Stimulated activated CD8-positive, alpha-beta memory T cell treated with anti-CD3 and anti-CD28 coated beads, Interleukin-7, amount 100 ng/mL, for 24 hours (primary cell): ENCODE data around the gene SCP2.
"Not testable (repeated sequence)": the region's sequence is repeated elsewhere in the genome, so short reads cannot be mapped to it uniquely, and the experiment has no call there.

Source experiments
- DNase-seq: peaks from one replicate; pipeline ENCODE4 v3.0.0-alpha.2; 2020; ENCODE audit warnings: low read depth

SCP2 gene

GRCh38 chr1:52917156-52917555 is 9.9 kb upstream of the SCP2 start:
- no peak for DNase-seq

- no peak for DNase-seq
Measured at GRCh38 chr1:52917581-52917980, 9.5 kb upstream of the SCP2 start.

DNA sequence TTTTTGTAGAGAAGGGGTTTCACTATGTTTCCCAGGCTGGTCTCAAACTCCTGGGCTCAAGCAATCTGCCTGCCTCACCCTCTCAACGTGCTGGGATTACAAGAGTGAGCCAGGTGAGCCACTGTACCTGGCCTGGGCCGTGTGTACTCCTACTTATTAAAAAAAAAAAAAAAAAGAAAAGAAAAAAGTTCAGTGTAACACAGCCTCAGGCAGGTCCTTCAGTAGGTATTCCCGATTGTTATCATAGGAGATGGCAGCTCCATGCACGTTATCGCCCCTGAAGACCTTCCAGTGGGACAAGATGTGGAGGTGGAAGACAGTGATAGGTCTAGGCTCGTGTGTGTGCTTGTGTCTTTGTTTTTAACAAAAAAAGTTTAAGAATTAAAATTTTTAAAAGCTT is 8.9 kb upstream of the SCP2 start:
- DNase-seq = no peak

DNA sequence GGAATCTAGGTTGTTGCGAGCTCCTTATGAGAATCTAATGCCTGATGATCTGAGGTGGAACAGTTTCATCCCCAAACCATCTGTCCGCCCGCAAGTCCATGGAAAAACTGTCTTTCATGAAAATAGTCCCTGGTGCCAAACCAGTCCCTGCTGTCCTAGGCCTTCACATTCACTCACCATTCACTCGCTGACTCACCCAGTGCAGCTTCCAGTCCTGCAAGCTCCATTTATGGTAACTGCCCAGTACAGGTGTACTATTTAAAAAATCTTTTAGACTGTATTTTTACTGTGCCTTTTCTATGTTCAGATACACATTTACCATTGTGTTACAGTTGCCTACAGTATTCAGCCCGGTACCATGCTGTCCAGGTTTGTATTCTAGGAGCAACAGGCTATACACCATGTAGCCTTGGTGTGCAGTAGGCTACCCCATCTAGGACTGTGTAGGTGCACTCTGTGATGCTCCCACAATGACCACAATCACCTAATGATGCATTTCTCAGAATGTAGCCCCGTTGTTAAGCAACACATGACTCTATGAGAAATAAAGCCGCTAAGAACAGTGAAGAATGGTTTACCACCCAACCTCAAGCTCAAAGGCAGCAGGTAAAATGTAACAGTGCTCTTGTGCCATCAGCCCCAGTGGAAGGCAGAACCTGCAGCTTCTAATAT is 7.9 kb upstream of the SCP2 start:
- no peak for DNase-seq

- DNase-seq = no peak
Measured at GRCh38 chr1:52919723-52920483, 7.2 kb upstream of the SCP2 start.

DNA sequence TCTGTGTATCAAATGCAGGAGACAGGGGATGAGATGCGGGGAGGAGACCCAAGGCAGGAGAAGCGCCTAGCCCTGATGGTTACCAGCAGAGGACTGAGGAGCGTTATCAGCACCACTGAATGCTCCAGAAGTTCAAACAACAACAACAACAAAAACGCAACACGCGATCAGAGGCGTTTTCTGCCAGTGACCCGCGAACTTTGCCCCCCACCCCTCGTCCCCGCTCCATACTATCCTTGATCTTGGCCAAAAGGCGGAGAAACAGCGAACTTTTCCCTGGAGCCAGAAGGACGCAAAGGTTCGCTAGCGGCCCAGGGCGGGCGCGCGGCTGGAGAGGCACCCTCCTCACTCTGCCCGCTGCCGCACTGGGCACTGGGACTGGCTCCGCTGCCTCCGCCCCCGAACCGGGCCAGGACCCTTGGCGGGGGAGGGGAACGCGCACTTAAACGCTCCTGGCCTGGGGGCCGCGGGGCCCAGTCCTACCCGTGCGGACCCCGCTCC is 6.2 kb upstream of the SCP2 start:
- no peak for DNase-seq

DNA sequence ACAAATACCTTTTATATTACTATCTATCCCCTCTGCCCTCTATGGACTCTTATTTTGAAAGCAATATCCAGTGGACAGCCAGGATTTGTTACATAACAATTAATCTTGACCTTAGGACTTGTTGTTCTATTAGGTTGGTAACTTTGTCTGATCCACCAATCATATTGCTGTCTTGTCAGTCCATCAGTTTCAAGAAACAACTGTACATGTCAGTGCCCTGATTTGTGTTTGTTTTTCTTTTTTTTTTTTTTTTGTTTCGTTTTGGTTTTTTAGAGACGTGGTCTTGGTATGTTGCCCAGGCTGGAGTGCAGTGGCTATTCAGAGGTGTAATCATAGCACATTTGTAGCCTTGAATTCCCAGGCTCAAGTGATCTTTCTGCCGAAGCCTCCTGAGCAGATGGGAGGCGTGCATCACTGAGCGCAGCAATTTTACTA is 1.5 kb upstream of the SCP2 start:
- DNase-seq = no peak

- no peak for DNase-seq
Measured at GRCh38 chr1:52926864-52927211, 238 bp upstream of the SCP2 start.

- no peak for DNase-seq
Measured at GRCh38 chr1:52928015-52928404, 934 bp downstream of the SCP2 start.

GRCh38 chr1:52929019-52929418 is 1.9 kb downstream of the SCP2 start:
- no peak for DNase-seq

DNA sequence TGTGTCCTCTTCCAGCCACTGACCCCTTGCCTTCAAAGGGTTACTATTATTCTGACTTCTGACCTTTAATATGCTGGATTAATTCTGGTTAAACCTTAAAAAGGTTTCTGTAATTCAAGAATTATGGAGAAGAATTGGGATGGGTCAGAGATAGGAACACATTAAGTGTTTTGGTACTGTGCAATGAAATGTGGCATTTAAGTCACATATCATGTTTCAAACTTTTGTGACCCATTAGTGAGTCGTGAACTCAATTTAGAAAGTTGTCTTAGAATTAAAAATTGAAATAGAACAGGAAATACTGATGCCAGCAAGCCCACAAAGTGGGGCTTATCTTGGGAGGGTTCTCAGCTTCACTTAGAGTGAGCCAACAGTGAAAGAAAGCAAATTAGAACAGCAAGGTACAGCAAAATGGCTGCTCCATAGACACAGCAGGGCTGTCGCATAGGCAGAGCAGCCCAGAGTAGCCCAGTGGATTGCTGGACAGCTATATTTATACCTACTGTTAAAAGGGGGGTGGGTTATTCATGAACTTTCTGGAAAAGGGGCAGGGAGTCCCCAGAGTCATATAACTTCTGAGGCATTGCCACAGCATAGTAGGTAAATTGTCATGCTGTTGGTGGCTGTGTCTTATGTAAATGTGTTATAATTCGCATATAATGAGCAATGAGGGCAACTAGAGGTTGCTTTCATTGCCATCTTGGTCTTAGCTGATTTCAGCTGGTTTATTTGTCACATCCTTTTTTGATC is 10.5 kb downstream of the SCP2 start:
- no peak for DNase-seq

DNA sequence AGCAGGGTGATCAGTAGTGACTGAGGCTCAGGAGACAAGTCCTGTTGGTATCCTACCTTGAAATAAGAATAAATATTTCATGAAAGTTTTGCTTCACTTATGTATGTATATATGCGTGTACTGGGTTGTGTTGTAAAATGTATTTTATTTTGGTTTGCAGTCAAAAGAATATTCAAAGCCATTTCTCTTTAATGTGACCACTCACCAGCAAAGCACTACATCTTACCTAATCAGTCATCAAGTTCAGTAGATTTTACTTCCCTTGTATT is 11.0 kb downstream of the SCP2 start:
- no peak for DNase-seq

DNA sequence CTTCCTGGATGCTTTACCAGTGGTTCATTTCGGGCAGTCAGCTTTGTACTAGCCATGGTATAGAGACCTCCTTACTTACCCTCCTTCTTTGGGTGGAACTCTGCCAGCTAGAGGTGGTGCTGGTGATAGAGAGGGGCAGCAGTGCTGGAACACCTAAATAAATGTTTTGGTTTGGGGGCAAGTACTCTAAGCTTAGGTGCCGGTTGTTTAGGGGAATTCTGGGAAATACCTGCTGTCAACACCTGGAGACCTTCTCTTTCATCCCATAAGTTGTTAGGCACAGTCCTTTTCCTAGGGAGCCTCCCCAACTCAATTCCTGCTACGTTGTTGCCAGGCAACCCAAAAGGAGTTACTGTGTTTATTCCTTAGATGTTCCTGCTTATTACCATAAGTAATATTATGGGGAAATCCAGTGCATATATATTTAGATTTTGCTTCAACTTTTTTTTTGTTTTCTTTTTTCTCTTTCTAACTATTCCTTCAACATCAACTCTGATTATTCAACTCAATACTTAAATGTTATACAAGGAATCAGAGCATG is 16.9 kb downstream of the SCP2 start:
- DNase-seq = no peak

DNA sequence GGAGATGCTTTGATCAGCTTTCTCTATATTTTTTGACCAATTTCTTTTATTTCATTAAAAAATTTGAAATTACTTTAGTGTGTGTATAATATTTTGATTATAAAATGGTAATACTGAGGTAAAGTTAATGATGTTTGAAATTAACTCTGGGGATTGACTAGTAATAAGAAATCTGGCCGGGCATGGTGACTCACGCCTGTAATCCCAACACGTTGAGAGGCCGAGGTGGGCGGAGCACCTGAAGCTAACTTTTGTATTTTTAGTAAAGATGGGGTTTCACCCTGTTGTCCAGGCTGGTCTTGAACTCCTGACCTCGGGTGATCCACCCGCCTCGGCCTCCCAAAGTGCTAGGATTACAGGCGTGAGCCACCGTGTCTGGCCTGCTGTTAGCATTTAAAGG is 17.5 kb downstream of the SCP2 start:
- no peak for DNase-seq

- DNase-seq = no peak
Measured at GRCh38 chr1:52947490-52947889, 20.4 kb downstream of the SCP2 start.

- DNase-seq = not testable (repeated sequence)
Measured at GRCh38 chr1:52949602-52950001, 22.5 kb downstream of the SCP2 start.

DNA sequence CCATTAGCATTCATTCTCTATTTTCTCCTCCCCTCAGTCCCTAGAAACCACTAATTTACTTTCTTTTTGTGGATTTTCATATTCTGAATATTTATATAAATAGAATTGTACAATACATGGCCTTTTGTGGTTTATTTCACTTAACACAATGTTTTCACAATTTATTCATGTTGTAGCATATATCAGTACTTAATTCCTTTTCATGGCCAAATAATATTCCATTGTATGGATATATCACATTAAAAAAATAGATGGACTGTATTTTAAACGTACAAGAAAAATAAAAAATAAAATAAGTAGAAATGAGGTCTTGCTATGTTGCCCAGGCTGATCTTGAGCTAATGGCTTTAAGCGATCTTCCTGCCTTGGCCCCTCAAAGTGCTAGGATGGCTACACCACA is 25.0 kb downstream of the SCP2 start:
- no peak for DNase-seq

- no peak for DNase-seq
Measured at GRCh38 chr1:52955129-52955970, 28.3 kb downstream of the SCP2 start.

- DNase-seq = no peak
Measured at GRCh38 chr1:52963101-52963500, 36.0 kb downstream of the SCP2 start.

- DNase-seq = no peak
Measured at GRCh38 chr1:52967666-52968065, 40.6 kb downstream of the SCP2 start.

DNA sequence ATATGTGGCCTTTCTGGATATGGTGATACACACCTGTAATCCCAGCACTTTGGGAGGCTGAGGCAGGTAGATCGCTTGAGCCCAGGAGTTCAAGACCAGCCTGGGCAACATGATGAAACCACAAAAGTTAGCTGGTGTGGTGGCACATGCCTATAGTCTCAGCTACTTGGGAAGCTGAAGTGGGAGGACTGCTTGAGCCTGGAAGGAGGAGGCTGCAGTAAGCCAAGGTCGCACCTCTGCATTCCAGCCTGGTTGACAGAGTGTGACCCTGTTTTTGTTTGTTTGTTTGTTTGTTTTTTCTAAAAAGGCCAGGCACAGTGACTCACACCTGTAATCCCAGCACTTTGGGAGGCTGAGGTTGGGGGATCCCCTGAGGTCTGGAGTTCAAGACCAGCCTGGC is 42.2 kb downstream of the SCP2 start:
- DNase-seq = not testable (repeated sequence)

DNA sequence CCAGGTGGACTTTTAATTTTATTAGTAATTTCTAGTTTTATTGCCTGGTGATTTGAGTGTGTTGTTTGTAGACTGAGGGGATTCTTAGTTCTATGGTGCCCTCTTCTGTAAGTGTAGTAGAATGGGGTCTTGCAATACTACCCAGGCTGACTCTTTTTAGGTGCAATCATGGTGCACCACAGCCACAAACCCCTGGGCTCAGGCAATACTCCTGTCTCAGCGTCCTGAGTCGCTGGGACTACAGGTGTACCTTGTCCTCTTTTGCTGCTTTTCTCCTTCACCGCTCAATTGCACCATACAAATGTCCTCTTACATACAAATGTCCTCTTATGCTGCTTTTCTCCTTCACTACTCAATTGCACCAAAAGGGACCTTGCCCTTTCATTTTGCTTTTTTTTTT is 43.1 kb downstream of the SCP2 start:
- no peak for DNase-seq
